ENCODE results near the gene TUBB. TPM values are rescaled to one million over a fixed set of nuclear protein-coding genes. Genes with fewer than 3 reads are reported as not detected.
A peak's percentile ranks its signal among the peaks of the same experiment; 100 is the strongest.

Gene TUBB
- total and polyA plus RNA-seq, 7 donors = 136 to 487 (median 199) TPM

- 74 to 84% (median 77%) methylated on average over 9 to 10 of the region's 10 CpGs for WGBS, 3 donors
- Histone ChIP-seq H3K27me3 (ENCODE audit: insufficient read depth in 3 of 3, low read length in 2 of 3) (no peaks in the 10 kb centered on the region), H3K36me3 (ENCODE audit: insufficient read depth in 1 of 2, low read depth in 1 of 2) (peaks cover 5 to 42% of the 10 kb centered on the region in 2 donors), H3K4me3 (no peak overlapping the region), H3K27ac (no peak overlapping the region), H3K4me1 (peaks cover 5% of the 10 kb centered on the region), H3K9me3 (no peaks in the 10 kb centered on the region)
- no peak for ATAC-seq
- TF ChIP-seq, protein P1, sequence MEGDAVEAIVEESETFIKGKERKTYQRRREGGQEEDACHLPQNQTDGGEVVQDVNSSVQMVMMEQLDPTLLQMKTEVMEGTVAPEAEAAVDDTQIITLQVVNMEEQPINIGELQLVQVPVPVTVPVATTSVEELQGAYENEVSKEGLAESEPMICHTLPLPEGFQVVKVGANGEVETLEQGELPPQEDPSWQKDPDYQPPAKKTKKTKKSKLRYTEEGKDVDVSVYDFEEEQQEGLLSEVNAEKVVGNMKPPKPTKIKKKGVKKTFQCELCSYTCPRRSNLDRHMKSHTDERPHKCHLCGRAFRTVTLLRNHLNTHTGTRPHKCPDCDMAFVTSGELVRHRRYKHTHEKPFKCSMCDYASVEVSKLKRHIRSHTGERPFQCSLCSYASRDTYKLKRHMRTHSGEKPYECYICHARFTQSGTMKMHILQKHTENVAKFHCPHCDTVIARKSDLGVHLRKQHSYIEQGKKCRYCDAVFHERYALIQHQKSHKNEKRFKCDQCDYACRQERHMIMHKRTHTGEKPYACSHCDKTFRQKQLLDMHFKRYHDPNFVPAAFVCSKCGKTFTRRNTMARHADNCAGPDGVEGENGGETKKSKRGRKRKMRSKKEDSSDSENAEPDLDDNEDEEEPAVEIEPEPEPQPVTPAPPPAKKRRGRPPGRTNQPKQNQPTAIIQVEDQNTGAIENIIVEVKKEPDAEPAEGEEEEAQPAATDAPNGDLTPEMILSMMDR (IDR thresholded peaks at IDR 0.05) = no peak
- intact Hi-C loops (cut with DNase I) = loop anchor here in 1 of 2 donors (5.0 kb wide), 2 partner anchors 104 to 206 kb away; partner anchors contain the start of genes ABCF1 and DDR1
- DNase-seq = no peak
Measured at GRCh38 chr6:30676660-30677285, 43.4 kb upstream of the TUBB start.

DNA sequence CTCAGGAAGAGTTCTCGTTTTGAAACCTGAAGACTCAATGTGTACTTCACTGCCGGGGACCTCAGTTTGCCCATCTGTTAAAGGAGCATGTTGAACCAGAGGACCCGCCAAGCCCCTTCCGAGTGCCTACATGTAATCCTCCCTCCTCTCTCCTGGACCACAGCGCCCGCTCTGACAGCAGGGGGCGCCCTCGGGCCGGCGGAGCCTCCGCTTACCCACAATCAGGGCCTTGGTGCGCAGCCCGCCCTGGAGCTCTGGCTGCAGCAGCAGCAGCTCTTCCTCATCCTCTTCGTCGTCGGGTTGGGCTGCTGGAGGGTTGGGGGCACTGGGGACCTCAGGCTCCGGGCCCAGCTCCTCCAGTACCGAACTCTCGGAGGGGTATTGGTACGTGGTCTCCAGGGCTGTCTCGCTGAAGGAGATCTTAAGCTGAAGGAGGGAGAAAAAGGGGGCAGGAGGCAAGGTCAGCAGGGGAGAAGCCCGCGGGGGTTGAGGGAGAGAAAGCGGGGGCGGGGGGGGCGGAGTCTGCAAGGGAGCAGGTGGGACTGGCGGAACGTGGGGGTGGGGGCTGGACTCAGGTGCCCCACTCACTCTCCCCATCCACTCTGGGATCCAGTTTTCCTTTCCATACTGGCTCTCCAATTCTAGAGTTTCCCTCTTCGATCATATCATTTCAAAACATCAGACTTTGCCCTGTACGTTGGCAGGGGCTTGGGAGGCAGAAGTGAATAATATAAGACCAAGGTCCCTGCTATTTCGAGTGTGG is 41.0 kb upstream of the TUBB start:
- ATAC-seq = peak; percentile 83 to 94 (median 90)
- no peaks in the 10 kb centered on the region for H3K9me3 ChIP-seq
- 19 to 21% (median 19%) methylated on average over 29 to 31 of the region's 31 CpGs for WGBS, 3 donors
- peak; percentile 88 to 93 for DNase-seq
- peaks cover 9% of the 10 kb centered on the region for H3K4me1 ChIP-seq
- intact Hi-C loops (cut with DNase I) = loop anchor here (1.0 to 5.0 kb wide), 3 partner anchors 43 to 203 kb away; partner anchors contain the start of genes ABCF1 (in 1 of the 2) and DDR1 (in 1 of the 2)
- no peak overlapping the region for H3K27ac ChIP-seq
- TF ChIP-seq, protein P1 (IDR thresholded peaks at IDR 0.05) = peak; percentile 95
- H3K4me3 ChIP-seq = peak overlapping the region; percentile 85
- H3K27me3 ChIP-seq (ENCODE audit: insufficient read depth in 3 of 3, low read length in 2 of 3) = no peaks in the 10 kb centered on the region
- peaks cover 5 to 42% of the 10 kb centered on the region in 2 donors for H3K36me3 ChIP-seq (ENCODE audit: insufficient read depth in 1 of 2, low read depth in 1 of 2)

DNA sequence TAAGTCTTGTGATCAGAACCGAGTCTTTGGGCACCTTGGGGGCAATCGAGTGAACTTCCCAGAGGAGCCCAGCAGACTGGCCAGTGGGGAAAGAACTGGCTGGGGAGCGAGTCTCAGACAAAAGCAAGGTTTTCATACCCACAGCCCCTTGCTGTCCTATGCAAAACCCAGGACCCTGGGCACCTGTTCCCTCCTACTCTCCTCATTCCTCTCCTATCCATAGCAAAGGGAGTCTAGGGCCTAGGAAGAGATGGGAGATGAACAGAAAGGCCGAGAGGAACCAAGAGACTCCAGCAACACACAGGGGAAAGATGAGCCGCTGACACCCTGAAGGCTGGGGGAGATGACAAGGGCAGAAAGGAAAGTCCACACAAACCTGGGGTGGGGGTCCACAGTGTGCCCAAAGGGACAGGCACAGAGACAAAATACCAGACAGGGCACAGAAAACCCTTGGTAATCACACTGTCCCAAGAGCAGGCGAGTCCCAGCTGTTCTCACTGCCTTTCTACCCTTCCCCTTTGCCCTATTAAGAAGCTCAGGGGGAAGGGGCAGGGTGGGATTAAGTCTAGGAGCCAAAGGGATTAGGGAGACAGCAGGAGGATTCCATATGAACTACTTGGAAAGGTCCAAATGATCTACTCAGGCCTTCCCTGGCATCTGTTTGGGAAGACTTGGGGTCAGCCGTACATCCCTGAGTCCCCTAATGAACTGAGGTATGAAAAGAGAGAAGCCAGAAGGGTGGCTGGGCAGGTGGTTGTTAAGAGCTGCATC is 40.2 kb upstream of the TUBB start:
- H3K27me3 ChIP-seq (ENCODE audit: insufficient read depth in 3 of 3, low read length in 2 of 3) = no peaks in the 10 kb centered on the region
- intact Hi-C loops (cut with DNase I) = loop anchor here (1.0 to 10.0 kb wide), 4 partner anchors 42 to 405 kb away; partner anchors contain the start of genes ABCF1 (in 1 of the 2) and DDR1 (in 1 of the 2)
- no peak for ATAC-seq
- no peak overlapping the region for H3K27ac ChIP-seq
- H3K4me1 ChIP-seq = peaks cover 9% of the 10 kb centered on the region
- 73 to 77% (median 73%) methylated on average over 7 of the region's 7 CpGs for WGBS, 3 donors
- no peaks in the 10 kb centered on the region for H3K9me3 ChIP-seq
- no peak for DNase-seq
- peaks cover 5 to 44% of the 10 kb centered on the region in 2 donors for H3K36me3 ChIP-seq (ENCODE audit: insufficient read depth in 1 of 2, low read depth in 1 of 2)
- TF ChIP-seq, protein P1 (IDR thresholded peaks at IDR 0.05) = no peak
- peak overlapping the region; percentile 85 for H3K4me3 ChIP-seq

DNA sequence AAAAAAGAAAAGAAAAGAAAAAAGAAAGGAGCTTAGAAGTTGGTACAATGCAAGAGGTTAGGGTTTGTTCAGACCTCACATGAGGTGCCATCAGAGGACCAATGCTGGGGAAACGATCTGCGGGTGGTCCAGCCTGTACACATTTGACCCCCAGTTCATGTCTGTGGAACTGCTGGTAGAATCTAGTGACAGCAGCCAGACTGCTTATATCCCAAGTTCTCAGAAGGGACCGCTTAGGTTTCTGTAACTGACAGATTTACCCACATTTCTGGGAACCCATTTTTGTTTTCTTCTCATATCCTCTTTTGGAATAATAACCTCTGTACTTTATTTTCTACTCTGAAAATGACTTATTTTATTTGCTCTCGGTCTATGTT is 38.4 kb upstream of the TUBB start:
- Histone ChIP-seq H3K36me3 (ENCODE audit: insufficient read depth in 1 of 2, low read depth in 1 of 2) (peaks cover 5 to 39% of the 10 kb centered on the region in 2 donors), H3K27ac (peak overlapping the region; percentile 77), H3K4me1 (peaks cover 9% of the 10 kb centered on the region), H3K4me3 (peak overlapping the region; percentile 85), H3K27me3 (ENCODE audit: insufficient read depth in 3 of 3, low read length in 2 of 3) (no peaks in the 10 kb centered on the region), H3K9me3 (no peaks in the 10 kb centered on the region)
- DNase-seq (no peak), ATAC-seq (no peak)
- WGBS, 3 donors = 57 to 67% (median 59%) methylated on average over 4 of the region's 4 CpGs
- intact Hi-C loops (cut with DNase I) = loop anchor here in 1 of 2 donors (10.0 kb wide), 1 partner anchor 403 kb away; no protein-coding TSS in a partner anchor
- TF ChIP-seq, protein P1 (IDR thresholded peaks at IDR 0.05) = no peak
